NCI-H69 (cell line): Measurements from ENCODE around the gene PALD1.
"Not testable (repeated sequence)": the region's sequence is repeated elsewhere in the genome, so short reads cannot be mapped to it uniquely, and the experiment has no call there.

Source experiments
- DNase-seq: peaks from one replicate; lab custom pipeline; 2025; lab: John Stamatoyannopoulos, UW

The PALD1 gene

GRCh38 chr10:70481831-70482530 lies 3.4 kb downstream of the PALD1 start:
- no peak for DNase-seq

GRCh38 chr10:70482982-70483760 lies 4.6 kb downstream of the PALD1 start:
- DNase-seq: peak; percentile 7

DNA sequence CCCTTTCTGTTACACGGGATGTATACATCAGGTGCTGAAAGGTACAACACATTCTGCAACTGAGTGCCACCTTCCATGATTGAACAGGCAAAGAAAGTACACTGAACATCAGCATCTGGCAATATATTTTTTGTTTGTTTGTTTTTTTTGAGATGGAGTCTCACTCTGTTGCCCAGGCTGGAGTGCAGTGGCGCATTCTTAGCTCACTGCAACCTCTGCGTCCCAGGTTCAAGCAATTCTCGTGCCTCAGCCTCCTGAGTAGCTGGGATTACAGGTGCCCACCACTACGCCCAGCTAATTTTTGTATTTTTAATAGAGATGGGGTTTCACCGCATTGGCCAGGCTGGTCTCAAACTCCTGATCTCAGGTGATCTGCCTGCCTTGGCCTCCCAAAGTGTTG lies 5.3 kb downstream of the PALD1 start:
- DNase-seq: not testable (repeated sequence)

- no peak for DNase-seq
Measured at GRCh38 chr10:70487824-70488223, 9.3 kb downstream of the PALD1 start.

- no peak for DNase-seq
Measured at GRCh38 chr10:70490142-70490541, 11.6 kb downstream of the PALD1 start.

- DNase-seq: no peak
Measured at GRCh38 chr10:70491614-70492013, 13.0 kb downstream of the PALD1 start.

GRCh38 chr10:70492786-70493659 lies 14.5 kb downstream of the PALD1 start:
- DNase-seq: no peak

- DNase-seq: no peak
Measured at GRCh38 chr10:70493660-70494234, 15.2 kb downstream of the PALD1 start.

GRCh38 chr10:70494536-70494935 lies 16.0 kb downstream of the PALD1 start:
- DNase-seq: no peak

DNA sequence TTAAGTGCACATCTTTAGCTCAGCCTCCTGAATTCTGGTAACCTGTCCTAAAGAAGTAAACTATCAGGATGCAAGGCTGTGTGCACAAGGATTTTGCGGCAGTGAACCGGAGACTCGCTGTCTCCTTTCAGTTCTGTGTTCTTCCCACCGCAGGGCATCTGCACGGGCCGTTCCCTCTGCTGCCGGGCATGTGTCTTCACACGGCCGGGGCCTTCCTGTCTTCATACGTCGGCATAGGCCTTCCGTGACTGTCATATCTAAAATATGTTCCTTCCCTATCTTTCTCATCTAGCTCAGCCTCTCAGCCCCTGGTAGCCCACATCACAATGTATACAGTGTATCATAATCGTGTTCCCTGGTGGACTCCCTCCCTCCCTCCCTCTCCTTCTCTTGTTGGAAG lies 16.4 kb downstream of the PALD1 start:
- DNase-seq: no peak

- DNase-seq: no peak
Measured at GRCh38 chr10:70495691-70496261, 17.2 kb downstream of the PALD1 start.

GRCh38 chr10:70496341-70497119 lies 18.0 kb downstream of the PALD1 start:
- no peak for DNase-seq

DNA sequence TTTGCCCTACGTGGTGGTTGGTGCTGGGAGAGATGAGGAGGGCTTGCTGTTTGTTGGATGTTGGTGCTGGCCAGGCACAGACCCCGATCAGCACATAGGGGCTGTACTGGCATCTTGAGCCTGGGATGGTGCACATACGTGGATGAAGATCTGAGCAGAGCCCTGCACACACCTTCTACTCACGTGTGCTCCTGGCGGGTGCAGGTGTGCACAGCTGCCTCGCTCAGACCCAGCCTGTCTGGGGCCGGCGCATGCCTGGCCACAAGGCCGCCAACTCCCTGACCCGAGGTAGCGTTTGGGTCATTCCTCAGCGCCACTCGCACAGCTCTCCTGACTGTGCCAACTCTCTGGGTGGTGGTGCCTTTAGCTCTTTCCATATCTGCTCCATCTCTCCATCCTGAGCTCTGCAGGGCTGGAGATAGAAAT lies 18.6 kb downstream of the PALD1 start:
- DNase-seq: no peak

GRCh38 chr10:70498970-70499835 lies 20.6 kb downstream of the PALD1 start:
- DNase-seq: no peak

DNA sequence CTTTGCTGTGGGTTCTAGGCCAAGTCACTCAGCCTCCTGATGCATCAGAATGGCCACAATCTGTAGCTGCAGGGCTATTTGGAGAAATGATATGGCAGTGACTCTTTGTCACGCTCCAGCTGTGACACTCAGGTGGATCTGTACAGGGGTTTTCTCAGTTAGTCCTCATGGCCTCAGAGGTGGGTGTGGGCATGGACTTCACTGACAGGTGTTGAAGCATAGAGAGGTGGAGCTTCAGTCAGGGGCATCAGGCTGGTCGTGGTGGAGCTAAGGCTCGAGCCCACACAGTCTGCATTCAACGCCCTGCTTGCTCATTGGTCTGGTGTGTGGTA lies 21.2 kb downstream of the PALD1 start:
- no peak for DNase-seq

DNA sequence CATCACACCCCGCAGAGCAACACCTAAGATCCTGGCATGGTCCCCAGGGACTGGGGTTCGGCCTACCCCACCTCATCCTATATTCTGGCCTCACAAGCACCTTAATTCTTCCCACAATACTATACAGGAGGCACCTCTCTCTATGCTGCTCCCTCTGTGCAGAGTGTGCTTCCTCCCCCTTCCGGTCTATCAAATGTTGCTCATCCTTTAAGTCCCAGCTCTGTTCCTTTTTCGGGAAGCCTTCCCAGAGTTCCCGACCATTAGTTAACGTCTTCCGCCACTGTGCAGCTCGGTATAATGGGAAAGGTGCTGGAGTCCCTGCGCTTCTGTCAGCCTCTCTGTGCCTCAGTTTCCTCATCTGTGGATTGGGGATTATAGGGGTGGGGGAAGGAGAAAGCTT lies 21.8 kb downstream of the PALD1 start:
- DNase-seq: no peak

GRCh38 chr10:70500812-70501301 lies 22.3 kb downstream of the PALD1 start:
- no peak for DNase-seq

- no peak for DNase-seq
Measured at GRCh38 chr10:70502406-70502805, 23.8 kb downstream of the PALD1 start.

- peak; percentile 72 for DNase-seq
Measured at GRCh38 chr10:70503776-70504175, 25.2 kb downstream of the PALD1 start.
